Uterus (tissue), 4 donors: ENCODE measurements around the gene FEM1A. TPM values are rescaled to one million over a fixed set of nuclear protein-coding genes. Genes with fewer than 3 reads are reported as not detected.
"Not testable (repeated sequence)": the region's sequence is repeated elsewhere in the genome, so short reads cannot be mapped to it uniquely, and the experiment has no call there.

ENCODE experiments used
- DNase-seq, 2 donors: peaks; one replicate each; pipeline ENCODE4 v3.0.0-alpha.2; 2019 to 2020
- H3K27ac ChIP-seq, 2 donors: fragments of 200-600 bp; sonication (generic); 1 replicate in 1 of 2; 2 replicates in 1 of 2; pipeline ENCODE4 v1.5.1; 2016 to 2018
- H3K27me3 ChIP-seq, 2 donors: fragments of 200-600 bp; sonication (generic); one replicate each; pipeline ENCODE4 v1.5.1; 2018 to 2019; ENCODE audit warnings: control low read depth in 1 of 2
- H3K36me3 ChIP-seq, 2 donors: fragments of 200-600 bp; sonication (generic); one replicate each; pipeline ENCODE4 v1.5.1; 2019; ENCODE audit warnings: control low read depth in 1 of 2
- H3K4me1 ChIP-seq, 2 donors: fragments of 200-600 bp; sonication (generic); one replicate each; pipeline ENCODE4 v1.5.1; 2018 to 2019; ENCODE audit warnings: control low read depth in 1 of 2
- H3K4me3 ChIP-seq, 2 donors: fragments of 200-600 bp; sonication (generic); 1 replicate in 1 of 2; 2 replicates in 1 of 2; pipeline ENCODE4 v1.5.1; 2018 to 2019; ENCODE audit warnings: mild to moderate bottlenecking in 1 of 2
- H3K9me3 ChIP-seq, 2 donors: fragments of 200-600 bp; sonication (generic); one replicate each; pipeline ENCODE4 v1.5.1; 2019; ENCODE audit warnings: control low read depth in 1 of 2
- POLR2A ChIP-seq, 2 donors: fragments of 450-650 bp; IDR thresholded peaks; one replicate each; pipeline ENCODE4 v1.6.1; 2016; ENCODE audit warnings: antibody characterized with exemption in 2 of 2, mild to moderate bottlenecking in 1 of 2, moderate library complexity in 1 of 2
- intact Hi-C: fragments of 100-400 bp; cut with DNase I; formaldehyde crosslinking; loops from one replicate; pipeline ENCODE4 v1.15.1; 2023; ENCODE audit warnings: low total_unique reads
- total RNA-seq, 4 donors: library from RNA; depleted of rRNA in 3 of 4; stranded (reverse); fragments of >200 nt in 3 of 4; gene quantifications; one replicate each; pipeline versions ENCODE4 v1.1.0 to v1.2.4, GENCODE V29; 2014 to 2023
- TF ChIP-seq, protein P1 (sequence below), 4 experiments: fragments of 200-600 bp in 2 of 4; fragments of 450-650 bp in 2 of 4; sonication (generic) in 2 of 4; IDR thresholded peaks; one replicate each; pipeline ENCODE4 v1.5.1; 2016 to 2019; ENCODE audit warnings: antibody characterized with exemption in 4 of 4, mild to moderate bottlenecking in 2 of 4, moderate library complexity in 1 of 4
- donor health status: DM: yes; HTN: yes; CAD: no.

The FEM1A gene
- total RNA-seq, 4 donors from 2014 or later, result 9.4 to 12.4 (median 10.6) TPM

DNA sequence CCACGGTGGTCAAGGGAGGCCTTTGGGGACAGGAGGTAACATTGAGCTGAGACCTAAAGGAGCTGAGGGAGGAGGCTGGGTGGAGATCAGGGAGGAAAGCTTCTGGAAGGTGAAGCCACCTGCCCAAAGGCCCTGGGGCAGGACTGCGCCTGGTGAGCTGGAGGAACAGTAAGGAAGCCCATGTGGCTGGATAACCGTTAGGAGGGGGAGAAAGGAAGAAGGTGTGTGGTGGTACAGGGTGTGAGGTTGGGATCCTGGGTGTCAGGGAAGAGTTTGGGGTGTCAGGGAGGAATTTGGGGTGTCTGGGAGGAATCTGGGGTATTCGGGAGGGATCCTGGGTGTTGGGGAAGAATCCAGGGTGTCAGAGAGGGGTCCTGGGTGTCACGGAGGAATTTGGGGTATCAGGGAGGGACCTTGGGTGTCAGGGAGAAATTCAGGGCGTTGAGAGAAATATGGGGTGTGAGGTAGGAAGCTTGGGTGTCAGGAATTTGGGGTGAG, 39.3 kb downstream of the FEM1A start:
- intact Hi-C loops, result no loop called here

DNA sequence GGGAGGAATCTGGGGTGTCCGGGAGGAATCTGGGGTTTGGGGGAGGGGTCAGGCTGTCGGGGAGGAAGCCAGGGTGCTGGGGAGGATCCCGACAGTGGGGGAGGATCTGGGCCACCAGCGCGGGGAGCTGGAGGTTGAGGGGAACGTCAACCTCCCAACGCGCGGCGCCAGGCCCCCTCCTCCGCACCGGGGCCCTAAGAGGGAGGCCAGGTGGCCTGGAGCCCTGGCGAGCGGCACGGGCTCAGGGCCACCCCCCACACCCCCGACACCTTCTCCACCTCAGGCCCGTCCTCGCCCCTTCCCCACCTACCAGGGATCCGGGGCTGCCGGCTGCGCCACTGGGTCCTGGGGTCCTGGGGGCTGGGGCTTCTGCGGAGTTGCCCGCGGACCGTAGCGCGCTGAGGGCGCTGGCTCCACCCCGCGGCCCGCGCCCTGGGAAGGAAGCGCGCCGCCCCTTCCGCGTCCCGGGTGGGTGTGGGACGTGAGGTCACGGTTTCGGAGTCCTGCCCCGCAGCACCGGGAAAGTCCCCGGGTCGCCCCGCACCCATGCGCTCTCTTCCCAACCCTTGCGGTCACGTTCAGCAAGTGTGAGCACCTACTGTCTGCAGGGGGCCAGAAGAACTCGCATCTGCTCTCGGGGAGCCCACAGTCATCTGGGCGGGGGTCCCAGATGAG, 39.9 kb downstream of the FEM1A start, which contains the start of gene TICAM1:
TICAM1 (minus strand) TSS at position 409 of the 675 bp plus-strand sequence. CDS start 13,335 bp downstream, outside the sequence.
- peak; percentile 28 to 80 for TF ChIP-seq POLR2A (IDR thresholded peaks at IDR 0.05)
- TF ChIP-seq, protein P1, sequence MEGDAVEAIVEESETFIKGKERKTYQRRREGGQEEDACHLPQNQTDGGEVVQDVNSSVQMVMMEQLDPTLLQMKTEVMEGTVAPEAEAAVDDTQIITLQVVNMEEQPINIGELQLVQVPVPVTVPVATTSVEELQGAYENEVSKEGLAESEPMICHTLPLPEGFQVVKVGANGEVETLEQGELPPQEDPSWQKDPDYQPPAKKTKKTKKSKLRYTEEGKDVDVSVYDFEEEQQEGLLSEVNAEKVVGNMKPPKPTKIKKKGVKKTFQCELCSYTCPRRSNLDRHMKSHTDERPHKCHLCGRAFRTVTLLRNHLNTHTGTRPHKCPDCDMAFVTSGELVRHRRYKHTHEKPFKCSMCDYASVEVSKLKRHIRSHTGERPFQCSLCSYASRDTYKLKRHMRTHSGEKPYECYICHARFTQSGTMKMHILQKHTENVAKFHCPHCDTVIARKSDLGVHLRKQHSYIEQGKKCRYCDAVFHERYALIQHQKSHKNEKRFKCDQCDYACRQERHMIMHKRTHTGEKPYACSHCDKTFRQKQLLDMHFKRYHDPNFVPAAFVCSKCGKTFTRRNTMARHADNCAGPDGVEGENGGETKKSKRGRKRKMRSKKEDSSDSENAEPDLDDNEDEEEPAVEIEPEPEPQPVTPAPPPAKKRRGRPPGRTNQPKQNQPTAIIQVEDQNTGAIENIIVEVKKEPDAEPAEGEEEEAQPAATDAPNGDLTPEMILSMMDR (IDR thresholded peaks at IDR 0.05), result no peak
- Histone ChIP-seq H3K4me3 (peak within 1 kb of the TSS; percentile 74 to 92), H3K4me1 (no peaks in the 10 kb centered on the region), H3K27ac (peak within 1 kb of the TSS; percentile 90 to 94), H3K9me3 (no peaks in the 10 kb centered on the region), H3K36me3 (no peaks in the 10 kb centered on the region), H3K27me3 (no peaks in the 10 kb centered on the region)
- intact Hi-C loops, result no loop called here
- peak; percentile 62 to 67 for DNase-seq

More for the DNA sequence above, 39.3 kb downstream of the FEM1A start:
- no peaks in the 10 kb centered on the region for H3K9me3 ChIP-seq
- no peaks in the 10 kb centered on the region for H3K4me1 ChIP-seq
- H3K27me3 ChIP-seq, result no peaks in the 10 kb centered on the region
- no peaks in the 10 kb centered on the region for H3K36me3 ChIP-seq
- TF ChIP-seq POLR2A (IDR thresholded peaks at IDR 0.05), result no peak
- peak overlapping the region; percentile 74 to 92 for H3K4me3 ChIP-seq
- H3K27ac ChIP-seq, result peak overlapping the region; percentile 90 to 94
- DNase-seq, result no peak

DNA sequence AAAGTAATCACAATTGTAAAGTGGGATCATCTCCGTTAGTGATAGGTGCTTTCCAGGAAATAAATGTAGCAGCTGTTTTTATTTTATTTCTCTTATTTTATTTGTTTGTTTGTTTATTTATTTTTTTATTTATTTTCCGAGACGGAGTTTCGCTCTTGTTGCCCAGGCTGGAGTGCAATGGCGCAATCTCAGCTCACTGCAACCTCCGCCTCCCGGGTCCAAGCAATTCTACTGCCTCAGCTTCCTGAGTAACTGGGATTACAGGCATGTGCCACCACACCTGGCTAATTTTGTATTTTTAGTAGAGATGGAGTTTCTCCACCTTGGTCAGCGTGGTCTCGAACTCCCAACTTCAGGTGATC, 40.4 kb downstream of the FEM1A start:
- H3K4me1 ChIP-seq, DNase-seq, H3K9me3 ChIP-seq, H3K27me3 ChIP-seq, H3K36me3 ChIP-seq, intact Hi-C loops: not testable (repeated sequence)
- Histone ChIP-seq H3K4me3 (peak overlapping the region; percentile 74 to 92), H3K27ac (peak overlapping the region; percentile 90 to 94)

DNA sequence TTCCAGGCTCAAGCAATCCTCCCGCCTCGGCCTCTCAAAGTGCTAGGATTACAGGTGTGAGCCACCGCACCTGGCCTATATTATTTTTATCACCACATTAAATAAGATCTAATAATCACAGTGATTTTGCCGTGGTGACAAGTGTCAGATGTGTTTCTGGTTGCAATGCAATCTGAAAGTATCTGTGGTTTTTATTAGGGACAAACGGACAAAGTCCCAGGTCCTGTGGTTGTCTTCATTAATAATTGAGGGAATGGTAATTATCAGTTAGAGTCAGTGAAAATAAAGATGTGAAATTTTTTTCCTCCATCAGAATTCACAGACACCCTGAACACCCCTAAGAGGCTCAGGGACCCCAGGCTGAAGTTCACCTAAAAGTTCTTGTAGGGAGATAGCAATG, 41.2 kb downstream of the FEM1A start:
- no peaks in the 10 kb centered on the region for H3K27me3 ChIP-seq
- DNase-seq, result no peak
- no peaks in the 10 kb centered on the region for H3K36me3 ChIP-seq
- no peak overlapping the region for H3K27ac ChIP-seq
- no peak overlapping the region for H3K4me3 ChIP-seq
- intact Hi-C loops, result no loop called here
- no peaks in the 10 kb centered on the region for H3K4me1 ChIP-seq
- TF ChIP-seq, protein P1 (IDR thresholded peaks at IDR 0.05), result no peak
- TF ChIP-seq POLR2A (IDR thresholded peaks at IDR 0.05), result no peak
- H3K9me3 ChIP-seq, result no peaks in the 10 kb centered on the region

DNA sequence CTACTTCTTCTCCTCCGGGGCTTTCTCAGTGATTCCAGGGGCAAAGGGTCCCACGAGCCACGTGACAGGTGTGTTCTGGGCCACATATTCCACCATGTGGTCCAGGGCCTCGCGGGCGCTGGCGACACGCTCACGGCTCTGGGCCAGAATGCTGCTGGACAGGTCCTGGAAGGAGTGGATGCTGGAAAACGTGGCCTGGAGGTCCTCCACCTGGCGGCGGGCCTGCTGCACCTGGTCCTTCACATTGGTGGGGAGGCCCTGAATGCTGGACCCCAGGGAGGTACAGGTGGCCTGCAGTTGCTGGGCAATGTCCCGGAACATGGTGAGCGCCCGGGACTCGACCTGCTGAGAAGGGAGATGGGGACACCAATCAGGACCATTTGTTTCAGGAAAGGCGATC, 47.7 kb downstream of the FEM1A start:
- TF ChIP-seq, protein P1 (IDR thresholded peaks at IDR 0.05), result no peak
- TF ChIP-seq POLR2A (IDR thresholded peaks at IDR 0.05), result no peak
- Histone ChIP-seq H3K27me3 (no peaks in the 10 kb centered on the region), H3K36me3 (no peaks in the 10 kb centered on the region), H3K9me3 (no peaks in the 10 kb centered on the region), H3K4me3 (no peak overlapping the region), H3K4me1 (no peaks in the 10 kb centered on the region), H3K27ac (no peak overlapping the region)
- DNase-seq, result no peak
- intact Hi-C loops, result no loop called here

DNA sequence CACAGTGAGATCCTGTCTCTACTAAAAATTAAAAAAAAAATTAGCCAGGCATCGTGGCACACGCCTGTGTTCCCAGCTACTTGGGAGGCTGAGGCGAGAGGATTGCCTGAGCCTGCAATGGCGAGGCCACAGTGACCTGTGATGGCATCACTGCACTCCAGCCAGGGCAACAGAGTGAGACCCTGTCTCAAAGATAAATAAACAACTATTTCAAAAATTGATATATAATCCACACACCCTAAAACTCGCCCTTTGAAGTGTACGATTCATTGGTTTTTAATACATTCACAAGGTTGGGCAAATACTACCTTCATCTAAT, 52.1 kb downstream of the FEM1A start:
- no peak overlapping the region for H3K4me3 ChIP-seq
- intact Hi-C loops, result no loop called here
- H3K27ac ChIP-seq, result no peak overlapping the region
- TF ChIP-seq POLR2A (IDR thresholded peaks at IDR 0.05), result no peak
- TF ChIP-seq, protein P1 (IDR thresholded peaks at IDR 0.05), result no peak
- H3K36me3 ChIP-seq, result no peaks in the 10 kb centered on the region
- H3K27me3 ChIP-seq, result no peaks in the 10 kb centered on the region
- DNase-seq, result no peak
- no peaks in the 10 kb centered on the region for H3K4me1 ChIP-seq
- H3K9me3 ChIP-seq, result no peaks in the 10 kb centered on the region
